Middle frontal gyrus (tissue), 1 donor: ENCODE results near the gene SIKE1.
"Not testable (repeated sequence)": the region's sequence is repeated elsewhere in the genome, so short reads cannot be mapped to it uniquely, and the experiment has no call there.

Experiments used
- DNase-seq: peaks from one replicate; pipeline ENCODE4 v3.0.0-alpha.2; 2015; ENCODE audit warnings: low spot score; ENCODE audit errors: extremely low spot score

SIKE1 gene

DNA sequence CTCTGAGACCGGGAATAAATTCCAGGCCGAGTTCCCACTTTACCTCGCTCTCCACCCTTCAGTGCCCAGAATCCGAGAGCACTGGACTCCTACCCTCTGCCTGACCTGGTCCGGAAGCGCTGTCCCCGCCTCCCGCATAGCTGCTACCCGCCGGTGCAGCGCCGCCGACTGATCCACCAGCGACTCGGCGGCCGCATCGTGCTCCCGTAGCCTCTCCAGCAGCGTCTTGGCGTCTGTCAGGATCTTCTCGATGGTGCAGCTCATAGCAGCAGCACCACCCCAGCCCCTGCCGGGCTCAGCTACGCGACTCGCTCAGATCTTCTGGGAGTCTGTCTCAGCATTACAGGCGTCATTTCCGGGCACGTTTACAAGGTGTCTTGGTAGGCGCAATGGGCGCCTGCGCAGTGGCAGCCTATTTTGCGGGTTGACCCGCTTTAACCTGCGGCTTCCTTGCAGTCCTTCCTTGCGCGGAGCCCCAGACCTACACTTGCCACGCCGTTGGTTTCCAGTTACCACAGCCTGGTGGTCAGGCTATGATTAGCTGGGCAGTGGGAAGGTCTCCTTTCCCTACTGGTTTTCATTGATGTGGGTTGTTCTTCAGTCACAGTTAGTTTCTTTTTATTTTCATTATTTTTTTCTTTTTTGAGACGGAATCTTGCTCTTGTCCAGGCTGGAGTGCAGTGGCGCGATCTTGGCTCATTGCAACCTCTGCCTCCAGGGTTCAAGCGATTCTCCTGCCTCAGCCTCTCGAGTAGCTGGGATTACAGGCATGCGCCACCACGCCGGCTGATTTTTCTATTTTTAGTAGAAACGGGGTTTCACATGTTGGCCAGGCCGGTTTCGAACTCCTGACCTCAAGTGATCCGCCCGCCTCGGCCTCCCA is at the start of gene SIKE1:
Gene SIKE1, minus strand, starts transcription at position 342 of the 883 bp plus-strand sequence. Its CDS starts 78 bp downstream, at position 264.
- peak; percentile 87 for DNase-seq

DNA sequence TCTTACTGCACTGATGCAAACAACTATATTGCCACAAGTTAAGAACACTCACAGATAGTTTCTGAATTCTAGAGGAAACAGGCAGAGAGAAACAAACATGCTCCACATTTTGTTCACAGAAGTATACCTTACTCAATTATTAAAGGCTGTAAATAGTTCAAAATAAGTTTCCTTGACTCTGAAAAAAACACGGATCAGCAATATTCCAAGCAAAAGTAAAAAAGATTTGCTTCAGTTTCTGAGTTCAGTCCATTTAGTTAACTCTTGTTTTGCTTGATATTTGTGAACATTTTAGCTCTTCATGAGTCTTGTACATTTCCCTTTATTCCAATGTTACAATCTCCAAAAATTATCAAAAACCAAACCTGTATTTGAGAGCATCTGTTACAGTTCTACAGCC is 49.6 kb upstream of the SIKE1 start:
- not testable (repeated sequence) for DNase-seq

DNA sequence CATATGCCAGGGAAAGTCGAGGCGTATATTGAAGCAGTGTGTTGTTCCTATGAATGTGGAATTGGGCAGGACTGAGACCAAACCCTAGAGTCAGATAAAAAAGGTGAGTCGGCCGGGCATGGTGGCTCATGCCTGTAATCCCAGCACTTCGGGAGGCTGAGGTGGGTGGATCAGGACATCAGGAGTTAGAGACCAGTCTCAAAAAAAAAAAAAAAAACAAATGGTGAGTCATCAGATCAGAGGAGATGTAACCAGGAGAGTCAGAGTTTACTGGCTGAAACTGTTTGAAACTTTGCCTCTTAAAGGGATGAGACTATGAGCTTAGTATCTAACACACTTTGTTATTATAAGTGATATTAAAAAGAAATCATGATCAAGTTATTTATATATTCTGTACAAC is 47.8 kb upstream of the SIKE1 start:
- DNase-seq, result no peak

DNA sequence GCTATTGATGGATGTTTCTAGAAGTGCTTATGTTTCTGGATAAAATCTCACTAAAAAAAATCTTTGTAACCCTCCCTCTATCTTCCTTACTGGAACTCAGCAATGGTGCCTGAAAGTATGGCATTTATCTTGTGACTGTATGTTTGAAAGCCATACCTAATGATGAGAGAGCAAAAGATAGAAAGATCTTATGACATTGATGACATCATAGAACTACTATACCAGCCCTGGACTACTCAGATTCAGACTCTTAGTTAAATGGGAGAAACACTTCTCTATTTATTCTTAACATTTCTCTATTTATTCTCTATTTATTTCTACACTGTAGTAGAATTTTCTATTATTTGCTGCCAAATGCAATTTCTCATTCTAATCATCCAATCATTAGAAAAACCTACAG is 41.5 kb upstream of the SIKE1 start:
- no peak for DNase-seq

DNA sequence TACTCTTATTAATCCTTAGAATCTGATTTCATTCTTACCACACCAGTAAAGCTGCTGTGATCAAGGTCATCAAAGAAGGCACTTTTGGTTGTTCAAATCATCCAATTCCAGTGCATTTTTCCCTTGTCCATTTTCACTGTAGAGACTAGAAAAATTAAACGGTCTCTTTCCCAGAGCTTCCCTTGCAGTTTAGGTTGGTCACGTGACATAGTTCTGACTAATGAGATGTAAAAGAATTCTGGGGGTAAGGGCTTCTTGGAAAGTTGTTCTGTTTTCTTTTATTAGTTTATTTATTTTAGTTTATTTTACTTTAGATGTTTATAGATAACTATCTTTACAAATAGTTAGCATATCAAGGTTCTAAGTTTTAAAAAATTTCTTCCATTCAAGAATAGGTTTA is 39.9 kb upstream of the SIKE1 start:
- DNase-seq, result no peak

DNA sequence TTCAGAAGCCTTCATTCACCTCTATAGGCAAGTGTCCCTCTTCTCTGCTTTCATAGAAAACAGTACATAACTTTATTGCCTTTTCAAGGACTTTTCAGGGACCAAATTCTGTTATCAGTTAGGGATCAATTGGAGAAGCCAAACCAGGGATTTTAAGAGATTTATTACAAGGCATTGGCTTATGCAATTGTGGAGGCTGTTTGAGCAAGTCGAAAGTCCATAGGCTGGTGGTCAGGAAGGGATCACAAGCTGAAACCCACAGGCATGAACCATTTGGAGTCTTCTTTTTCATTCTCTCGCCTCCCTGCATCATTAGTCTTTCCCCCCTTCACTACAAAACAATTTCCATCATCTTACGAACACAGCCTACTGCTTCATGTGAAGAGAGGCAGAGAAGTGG is 39.4 kb upstream of the SIKE1 start:
- no peak for DNase-seq

DNA sequence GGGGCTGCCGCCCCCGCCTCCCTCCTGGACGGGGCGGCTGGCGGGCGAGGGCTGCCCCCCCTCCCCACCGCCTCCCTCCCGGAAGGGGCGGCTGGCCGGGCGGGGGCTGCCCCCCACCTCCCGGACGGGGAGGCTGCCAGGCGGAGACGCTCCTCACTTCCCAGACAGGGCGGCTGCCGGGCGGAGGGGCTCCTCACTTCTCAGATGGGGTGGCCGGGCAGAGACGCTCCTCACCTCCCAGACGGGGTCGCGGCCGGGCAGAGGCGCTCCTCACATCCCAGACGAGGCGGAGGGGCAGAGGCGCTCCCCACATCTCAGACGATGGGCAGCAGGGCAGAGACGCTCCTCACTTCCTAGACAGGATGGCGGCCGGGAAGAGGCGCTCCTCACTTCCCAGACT is 24.0 kb upstream of the SIKE1 start:
- DNase-seq, result not testable (repeated sequence)

DNA sequence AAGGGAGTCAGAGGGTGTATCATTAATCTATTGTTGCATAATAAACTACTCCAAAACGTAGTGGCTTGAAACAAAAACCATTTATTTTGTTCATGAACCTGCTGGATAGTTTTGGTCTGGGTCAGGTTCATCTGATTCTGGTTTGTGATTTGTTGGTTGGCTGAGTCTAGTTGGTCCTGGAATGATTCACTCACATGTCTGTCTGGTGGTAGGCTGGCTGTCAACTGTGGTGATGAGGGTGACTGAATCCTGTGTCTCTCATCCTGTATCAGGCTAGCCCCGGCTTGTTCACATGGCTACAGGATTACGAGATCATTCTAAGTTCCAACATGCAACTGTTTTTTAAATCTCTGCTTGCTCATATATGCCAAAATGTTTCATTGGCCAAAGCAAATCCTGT is 22.5 kb upstream of the SIKE1 start:
- no peak for DNase-seq

DNA sequence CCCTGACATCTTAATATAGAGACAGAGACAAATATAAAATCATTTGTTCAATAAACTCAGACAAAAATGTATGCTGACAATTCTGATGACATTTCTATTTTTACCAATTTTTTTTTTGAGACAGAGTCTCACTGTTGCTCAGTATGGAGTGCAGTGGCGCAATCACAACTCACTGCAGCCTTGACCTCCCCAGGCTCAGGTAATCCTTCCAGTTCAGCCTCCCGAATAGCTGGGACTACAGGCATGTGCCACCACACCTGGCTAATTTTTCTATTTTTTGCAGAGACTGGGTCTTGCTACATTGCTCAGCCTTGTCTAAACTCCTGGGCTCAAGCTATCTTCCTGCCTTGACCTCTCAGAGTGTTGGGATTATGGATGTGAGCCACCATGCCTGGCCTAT is 13.6 kb upstream of the SIKE1 start:
- DNase-seq, result no peak

DNA sequence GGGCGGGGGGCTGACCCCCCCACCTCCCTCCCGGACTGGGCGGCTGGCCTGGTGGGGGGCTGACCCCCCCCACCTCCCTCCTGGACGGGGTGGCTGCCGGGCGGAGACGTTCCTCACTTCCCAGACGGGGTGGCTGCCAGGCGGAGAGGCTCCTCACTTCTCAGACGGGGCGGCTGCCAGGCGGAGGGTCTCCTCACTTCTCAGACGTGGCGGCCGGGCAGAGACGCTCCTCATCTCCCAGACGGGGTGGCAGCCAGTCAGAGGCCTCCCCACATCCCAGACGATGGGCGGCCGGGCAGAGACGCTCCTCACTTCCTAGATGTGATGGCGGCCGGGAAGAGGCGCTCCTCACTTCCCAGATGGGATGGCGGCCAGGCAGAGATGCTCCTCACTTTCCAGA is 10.1 kb upstream of the SIKE1 start:
- not testable (repeated sequence) for DNase-seq

DNA sequence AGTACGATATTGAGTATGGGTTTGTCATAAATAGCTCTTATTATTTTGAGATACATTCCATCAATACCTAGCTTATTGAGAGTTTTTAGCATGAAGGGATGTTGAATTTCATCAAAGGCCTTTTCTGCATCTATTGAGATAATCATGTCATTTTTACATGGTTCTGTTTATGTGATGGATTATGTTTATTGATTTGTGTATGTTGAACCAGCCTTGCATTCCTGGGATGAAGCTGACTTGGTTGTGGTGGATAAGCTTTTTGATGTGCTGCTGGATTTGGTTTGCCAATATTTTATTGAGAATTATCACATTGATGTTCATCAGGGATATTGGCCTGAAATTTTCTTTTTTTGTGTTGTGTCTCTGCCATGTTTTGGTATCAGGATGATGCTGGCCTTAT is 6.0 kb upstream of the SIKE1 start:
- DNase-seq, result not testable (repeated sequence)

DNA sequence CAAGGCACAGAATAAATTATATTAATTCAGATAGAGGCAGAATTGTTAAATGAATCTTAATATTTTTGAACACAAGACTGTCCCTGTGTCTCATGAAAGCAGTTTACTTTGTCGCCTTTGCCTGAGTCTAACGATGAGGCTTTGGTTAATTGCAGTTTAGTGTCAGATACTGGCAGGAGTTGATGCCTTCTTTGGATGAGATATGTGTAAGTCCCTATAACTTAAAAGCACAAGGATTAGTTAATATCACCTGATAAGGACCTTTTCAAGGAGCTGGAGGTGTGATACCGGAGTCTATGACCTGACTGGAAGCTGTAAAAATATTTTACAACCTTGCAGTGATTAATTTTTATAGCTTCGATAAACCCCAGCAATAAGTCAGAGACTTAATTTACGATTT is 2.0 kb upstream of the SIKE1 start:
- DNase-seq, result no peak

DNA sequence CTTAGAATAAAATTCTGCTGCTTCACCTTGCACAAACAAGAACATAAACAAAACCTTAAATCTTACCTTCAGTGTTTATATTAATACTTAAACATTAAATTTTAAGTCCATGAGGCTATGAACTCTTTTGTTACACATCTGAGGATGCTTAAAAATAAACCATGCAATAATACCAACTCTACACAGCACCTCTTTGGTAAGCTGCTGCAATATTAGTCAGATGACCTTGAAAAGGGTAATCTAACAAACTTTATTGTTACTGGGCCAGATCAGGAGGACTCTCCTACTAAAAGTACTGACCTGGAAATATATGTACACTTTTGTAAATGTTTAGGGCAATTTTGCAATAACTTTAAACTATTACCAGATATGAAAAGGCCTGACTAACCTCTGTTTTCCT is 763 bp downstream of the SIKE1 start:
- DNase-seq, result no peak

DNA sequence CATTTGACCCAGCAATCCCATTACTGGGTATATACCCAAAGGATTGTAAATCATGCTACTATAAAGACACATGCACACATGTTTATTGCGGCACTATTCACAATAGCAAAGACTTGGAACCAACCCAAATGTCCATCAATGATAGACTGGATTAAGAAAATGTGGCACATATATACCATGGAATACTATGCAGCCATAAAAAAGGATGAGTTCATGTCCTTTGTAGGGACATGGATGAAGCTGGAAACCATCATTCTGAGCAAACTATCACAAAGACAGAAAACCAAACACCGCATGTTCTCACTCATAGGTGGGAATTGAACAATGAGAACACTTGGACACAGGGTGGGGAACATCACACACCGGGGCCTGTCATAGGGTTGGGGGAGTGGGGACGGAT is 3.8 kb downstream of the SIKE1 start:
- not testable (repeated sequence) for DNase-seq

DNA sequence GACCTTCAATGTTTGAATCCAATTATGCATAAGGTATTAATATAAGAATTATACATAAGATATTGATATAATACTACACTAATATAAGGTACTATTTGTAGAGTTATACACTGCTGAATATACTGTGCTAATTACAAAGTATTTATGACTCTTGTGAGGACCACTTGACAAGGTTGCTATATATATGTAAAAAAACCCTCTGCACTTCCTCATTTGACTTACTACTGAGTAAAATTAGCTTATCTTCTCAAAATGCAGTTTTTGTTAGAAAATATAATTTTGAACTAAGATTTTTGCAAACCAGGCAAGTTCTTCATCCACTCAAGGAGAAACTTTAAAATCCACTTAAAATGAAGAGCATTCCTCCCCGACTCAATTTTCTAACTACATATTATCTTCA is 8.5 kb downstream of the SIKE1 start:
- no peak for DNase-seq

DNA sequence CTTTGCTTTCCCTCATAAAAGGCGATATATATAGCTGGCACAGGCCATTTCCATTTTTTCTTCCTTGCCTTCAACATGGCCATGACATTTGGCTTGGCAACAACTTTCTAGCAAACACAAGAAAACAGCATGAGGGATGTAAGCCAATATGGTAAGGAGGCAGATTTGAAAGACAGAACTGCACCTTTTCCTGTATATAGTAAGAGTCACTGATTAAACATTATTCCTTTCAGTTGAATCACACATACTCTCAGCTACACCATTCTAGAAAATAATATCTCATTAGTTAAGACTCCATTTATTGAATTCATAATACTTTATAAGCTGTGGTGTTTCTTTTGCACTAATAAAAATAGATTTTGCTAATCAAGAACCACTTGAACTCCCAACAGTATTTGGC is 9.5 kb downstream of the SIKE1 start:
- DNase-seq, result no peak

DNA sequence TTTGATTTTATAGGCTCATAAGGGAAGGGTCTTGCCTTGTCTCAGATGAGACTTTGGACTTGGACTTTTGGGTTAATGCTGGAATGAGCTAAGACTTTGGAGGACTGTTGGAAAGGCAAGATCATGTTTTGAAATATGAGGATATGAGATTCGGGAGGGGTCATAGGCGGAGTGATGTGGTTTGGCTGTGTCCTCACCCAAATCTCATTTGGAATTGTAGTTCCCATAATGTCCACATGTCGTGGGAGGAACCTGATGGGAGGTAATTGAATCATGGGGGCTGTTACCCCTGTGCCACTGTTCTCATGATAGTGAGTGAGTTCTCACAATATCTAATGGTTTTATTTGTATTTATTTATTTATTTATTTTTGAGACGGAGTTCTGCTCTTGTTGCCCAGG is 15.8 kb downstream of the SIKE1 start:
- DNase-seq, result no peak

DNA sequence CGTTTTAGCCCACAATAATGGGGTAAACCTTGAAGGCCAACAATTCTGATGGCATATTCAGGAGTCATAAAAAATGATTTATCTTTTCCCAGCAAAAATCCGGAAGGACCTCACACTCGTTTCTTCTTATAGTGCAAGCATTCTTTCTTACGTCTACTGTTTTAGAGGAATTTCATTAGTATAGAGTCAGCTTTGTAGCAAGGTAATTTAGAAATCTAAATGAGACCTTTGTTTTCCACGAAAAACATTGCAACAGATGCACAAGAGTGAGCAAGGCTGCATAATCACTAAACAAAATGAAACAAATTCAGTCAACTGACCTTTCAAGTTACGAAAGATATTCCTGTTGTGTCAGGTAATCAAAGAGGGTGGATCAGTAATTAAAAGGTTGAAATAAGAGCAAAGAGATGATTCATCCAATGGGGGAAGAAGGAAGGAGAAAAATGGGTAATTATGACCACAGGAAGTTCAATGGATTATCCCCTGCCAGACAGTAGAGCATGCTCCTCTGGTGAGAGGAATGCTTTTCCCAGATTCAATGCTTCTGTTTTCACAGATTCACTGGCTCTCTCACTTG is 22.1 kb downstream of the SIKE1 start:
- DNase-seq, result no peak

DNA sequence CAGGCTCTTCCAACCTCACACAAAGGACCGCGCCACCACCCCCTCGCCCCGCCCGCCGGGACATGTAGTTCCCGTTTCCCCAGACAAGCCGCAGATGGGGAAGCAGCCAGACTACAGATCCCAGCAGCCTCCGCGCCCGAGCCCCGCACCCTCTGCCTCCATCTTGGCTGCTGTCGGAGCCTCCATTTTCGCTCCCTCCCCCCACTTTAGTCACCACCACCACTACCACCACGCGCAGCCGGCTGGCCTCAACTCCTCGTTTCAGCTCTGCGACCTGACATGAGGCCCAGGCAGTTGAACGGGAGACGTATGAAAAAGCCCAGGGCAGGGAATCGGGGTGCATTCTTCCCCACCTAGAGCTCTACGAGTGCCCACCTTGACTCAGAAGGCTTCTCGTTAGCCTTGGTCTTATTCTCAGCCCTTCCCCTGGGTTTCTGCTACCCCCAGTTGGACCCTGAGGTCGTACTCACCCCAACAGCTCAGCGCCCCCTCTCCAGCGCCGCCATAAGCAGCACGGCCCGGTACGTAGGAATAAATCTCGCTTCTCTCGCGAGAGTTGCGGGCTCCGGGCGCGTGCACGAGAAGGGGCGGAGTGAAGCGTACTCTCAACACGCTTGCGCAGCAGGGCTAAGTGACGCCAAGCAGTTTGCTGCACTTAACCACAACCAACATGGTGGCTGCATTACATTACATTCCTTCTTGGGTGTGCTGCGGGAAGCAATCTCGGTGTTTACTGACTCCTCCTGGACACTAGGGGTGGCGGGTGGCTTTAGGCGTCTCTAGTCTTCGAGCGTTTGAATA is 22.8 kb downstream of the SIKE1 start, which contains the start of gene CSDE1:
Gene CSDE1, minus strand, starts transcription at position 530 of the 801 bp plus-strand sequence. CDS start 18,094 bp downstream, outside the sequence.
- peak; percentile 98 for DNase-seq

DNA sequence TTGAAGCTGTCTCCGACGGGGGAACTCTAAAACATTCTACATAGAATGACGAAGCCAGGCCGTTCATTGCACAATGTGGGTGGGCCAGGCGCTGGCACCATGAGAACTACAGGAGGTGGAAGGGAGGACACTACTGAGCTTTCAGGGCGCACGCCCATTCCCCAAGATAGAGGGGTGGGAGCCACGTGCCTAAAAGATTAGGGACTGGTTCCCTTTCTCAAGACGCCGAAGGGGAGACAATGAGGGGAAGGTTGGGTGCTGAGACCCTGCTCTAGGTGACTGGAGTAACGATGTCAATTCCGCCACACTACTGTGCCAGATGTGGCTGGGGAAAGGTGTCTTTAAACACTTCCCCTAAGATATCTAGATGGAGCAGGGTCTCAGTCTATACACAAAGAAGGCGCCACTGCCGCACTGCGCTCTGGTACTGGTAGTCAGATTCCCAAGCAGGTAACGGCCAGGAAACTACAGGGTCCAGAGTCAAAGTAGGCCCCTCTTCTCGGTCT is 23.5 kb downstream of the SIKE1 start:
- no peak for DNase-seq

DNA sequence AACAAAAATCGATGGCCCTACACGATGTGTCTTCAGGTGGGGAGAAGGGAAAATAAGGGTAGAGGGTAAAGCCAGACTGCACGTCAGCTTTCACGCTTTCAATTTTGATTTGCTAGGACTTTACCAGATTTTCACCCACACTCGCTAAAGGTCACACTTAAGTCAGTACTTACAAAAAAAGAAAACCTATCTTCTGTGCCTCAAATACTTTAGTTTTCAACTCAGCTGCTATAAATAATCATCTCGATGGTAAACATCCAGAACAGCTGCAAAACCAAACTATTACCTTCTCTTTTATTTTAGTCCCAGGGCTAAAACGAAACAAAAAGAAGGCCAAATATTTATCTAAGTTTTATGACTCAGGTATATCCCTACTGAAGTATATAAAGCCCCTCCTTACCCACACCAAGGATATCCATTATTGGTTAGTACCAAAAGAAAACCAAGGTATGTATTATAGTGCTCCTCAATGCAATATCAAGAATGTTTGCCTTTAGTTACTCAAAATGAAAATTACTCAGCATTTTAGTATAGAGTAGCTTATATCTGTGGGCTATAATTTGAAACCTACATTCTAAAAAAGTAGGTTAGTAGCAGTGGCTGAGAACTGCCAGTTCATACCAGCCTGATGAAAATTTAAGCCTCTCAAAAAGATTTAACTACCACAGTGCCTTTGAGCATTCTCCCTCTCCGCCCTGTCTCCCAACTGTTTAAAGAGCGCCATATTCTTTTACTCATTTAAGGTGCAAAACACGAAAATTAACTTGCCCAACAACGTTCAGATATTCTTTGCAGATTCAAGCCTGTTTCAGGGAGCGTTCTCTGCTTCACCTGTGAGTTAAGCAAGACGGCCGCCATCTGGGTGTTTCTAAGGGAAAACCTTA is 24.2 kb downstream of the SIKE1 start:
- no peak for DNase-seq
